GM21529 (cell line): ENCODE results near the gene IL37.
A peak's percentile ranks its signal among the peaks of the same experiment; 100 is the strongest.

ENCODE experiments used
- ATAC-seq: cut with Tn5 transposase; IDR thresholded peaks from one replicate; pipeline ENCODE4 v1.9.1; 2021; ENCODE audit not compliant: unreplicated experiment

The IL37 gene

GRCh38 chr2:112958428-112959108, 47.6 kb downstream of the IL37 start:
- ATAC-seq = peak; percentile 52

GRCh38 chr2:112959109-112959812, 48.3 kb downstream of the IL37 start:
- no peak for ATAC-seq

- ATAC-seq = no peak
Observed at GRCh38 chr2:112960230-112960825, 49.4 kb downstream of the IL37 start.

GRCh38 chr2:112962308-112963175, 51.6 kb downstream of the IL37 start:
- no peak for ATAC-seq

- ATAC-seq = no peak
Observed at GRCh38 chr2:112967023-112967422, 56.1 kb downstream of the IL37 start.
